WTC11 (cell line): ENCODE results near the gene OASL. TPM values are rescaled to one million over a fixed set of nuclear protein-coding genes. Genes with fewer than 3 reads are reported as not detected.

ENCODE experiments used
- ATAC-seq: fragments of 200-7000 bp; cut with Tn5 transposase; 2 replicates; pipeline ENCODE4 v1.10.0; 2021; ENCODE audit warnings: mild to moderate bottlenecking, moderate library complexity
- CTCF ChIA-PET: fragments of 300-600 bp; sonication (Branson Sonifier 250); formaldehyde crosslinking; loops from one replicate; lab custom pipeline; 2021; ENCODE audit warnings: antibody characterized with exemption; lab: Charles Lee
- POLR2A ChIA-PET: fragments of 350-600 bp; sonication (Branson Sonifier 250); formaldehyde crosslinking; loops from one replicate; lab custom pipeline; 2021; ENCODE audit warnings: antibody characterized with exemption; lab: Charles Lee
- DNase-seq: peaks from one replicate; pipeline ENCODE4 v3.0.0; 2021; ENCODE audit warnings: low spot score
- H3K27ac Mint-ChIP-seq: 2 replicates; pipeline ENCODE4 v1.8.0; 2021; ENCODE audit warnings: mixed read lengths
- H3K27me3 Mint-ChIP-seq: 2 replicates; pipeline ENCODE4 v1.8.0; 2021; ENCODE audit warnings: low read depth, mild to moderate bottlenecking, moderate library complexity, mixed read lengths
- H3K36me3 Mint-ChIP-seq: 2 replicates; pipeline ENCODE4 v1.8.0; 2021; ENCODE audit warnings: mixed read lengths
- H3K4me1 Mint-ChIP-seq: 2 replicates; pipeline ENCODE4 v1.8.0; 2022; ENCODE audit warnings: mixed read lengths
- H3K4me3 Mint-ChIP-seq: 2 replicates; pipeline ENCODE4 v1.8.0; 2021; ENCODE audit warnings: mild to moderate bottlenecking, moderate library complexity, mixed read lengths
- H3K9me3 Mint-ChIP-seq: 2 replicates; pipeline ENCODE4 v1.8.0; 2021; ENCODE audit warnings: mixed read lengths
- AFF4 ChIP-seq: sonication (generic); formaldehyde crosslinking; IDR thresholded peaks from 2 replicates; pipeline ENCODE4 v1.8.1; 2023; ENCODE audit warnings: mild to moderate bottlenecking, missing genetic modification reagents, borderline replicate concordance
- ATF2 ChIP-seq: sonication (generic); formaldehyde crosslinking; IDR thresholded peaks from 2 replicates; pipeline ENCODE4 v1.8.1; 2022; ENCODE audit warnings: low read depth, missing genetic modification reagents, borderline replicate concordance
- E2F4 ChIP-seq: sonication (generic); formaldehyde crosslinking; IDR thresholded peaks from 2 replicates; pipeline ENCODE4 v1.8.1; 2022; ENCODE audit warnings: low read depth, mild to moderate bottlenecking, moderate library complexity, missing genetic modification reagents, borderline replicate concordance
- ESRRA ChIP-seq: sonication (generic); formaldehyde crosslinking; IDR thresholded peaks from 2 replicates; pipeline ENCODE4 v1.8.1; 2022; ENCODE audit warnings: mild to moderate bottlenecking, missing genetic modification reagents, borderline replicate concordance
- FOXJ3 ChIP-seq: sonication (generic); formaldehyde crosslinking; IDR thresholded peaks from 2 replicates; pipeline ENCODE4 v1.9.0; 2021; ENCODE audit warnings: missing genetic modification reagents, mild to moderate bottlenecking, borderline replicate concordance
- FOXK1 ChIP-seq: sonication (generic); formaldehyde crosslinking; IDR thresholded peaks from 2 replicates; pipeline ENCODE4 v1.8.0; 2022; ENCODE audit warnings: mild to moderate bottlenecking, moderate library complexity, missing genetic modification reagents
- GRHL2 ChIP-seq: fragments of 250-450 bp; sonication (Bioruptor Pico); IDR thresholded peaks from 2 replicates; pipeline ENCODE4 v1.8.0; 2022; ENCODE audit warnings: mild to moderate bottlenecking, moderate library complexity; ENCODE audit not compliant: insufficient replicate concordance, severe bottlenecking
- MAX ChIP-seq: sonication (generic); formaldehyde crosslinking; IDR thresholded peaks from 2 replicates; pipeline ENCODE4 v1.8.0; 2022; ENCODE audit warnings: mild to moderate bottlenecking, missing genetic modification reagents
- MYBL2 ChIP-seq: sonication (generic); formaldehyde crosslinking; IDR thresholded peaks from 2 replicates; pipeline ENCODE4 v1.8.1; 2023; ENCODE audit warnings: mild to moderate bottlenecking, moderate library complexity, missing genetic modification reagents
- PRRX2 ChIP-seq: fragments of 250-450 bp; sonication (Bioruptor Pico); IDR thresholded peaks from 2 replicates; pipeline ENCODE4 v1.8.0; 2021; ENCODE audit warnings: mild to moderate bottlenecking
- TP53 ChIP-seq: sonication (generic); formaldehyde crosslinking; IDR thresholded peaks from 2 replicates; pipeline ENCODE4 v1.8.1; 2023; ENCODE audit warnings: mild to moderate bottlenecking, missing genetic modification reagents
- USF2 ChIP-seq: sonication (generic); formaldehyde crosslinking; IDR thresholded peaks from 2 replicates; pipeline ENCODE4 v1.8.1; 2023; ENCODE audit warnings: mild to moderate bottlenecking, missing genetic modification reagents, moderate library complexity
- ZNF317 ChIP-seq: sonication (generic); formaldehyde crosslinking; IDR thresholded peaks from 2 replicates; pipeline ENCODE4 v1.8.1; 2023; ENCODE audit warnings: low read depth, mild to moderate bottlenecking, moderate library complexity, missing genetic modification reagents, borderline replicate concordance
- total RNA-seq: library from RNA; stranded (reverse); gene quantifications from 3 replicates; pipeline ENCODE4 v1.2.3, GENCODE V29; 2021
- TF ChIP-seq, protein P1 (sequence below): fragments of 250-450 bp; sonication (Bioruptor Pico); IDR thresholded peaks from 2 replicates; pipeline ENCODE4 v1.9.0; 2021; ENCODE audit warnings: mild to moderate bottlenecking
- TF ChIP-seq, protein P2 (sequence below): sonication (generic); formaldehyde crosslinking; IDR thresholded peaks from 2 replicates; pipeline ENCODE4 v1.8.0; 2022; ENCODE audit warnings: missing genetic modification reagents
- TF ChIP-seq, protein P3 (sequence below): fragments of 250-450 bp; sonication (Bioruptor Pico); IDR thresholded peaks from 2 replicates; pipeline ENCODE4 v1.9.0; 2021; ENCODE audit warnings: mild to moderate bottlenecking
- TF ChIP-seq, protein P4 (sequence below): sonication (generic); formaldehyde crosslinking; IDR thresholded peaks from 2 replicates; pipeline ENCODE4 v1.8.1; 2022; ENCODE audit warnings: mild to moderate bottlenecking, moderate library complexity, missing genetic modification reagents

OASL gene
- total RNA-seq, 1 experiment from 2014 or later: 0.28 TPM

- TF ChIP-seq ATF2 (CRISPR knock-in tag): no peak
- TF ChIP-seq, protein P1, sequence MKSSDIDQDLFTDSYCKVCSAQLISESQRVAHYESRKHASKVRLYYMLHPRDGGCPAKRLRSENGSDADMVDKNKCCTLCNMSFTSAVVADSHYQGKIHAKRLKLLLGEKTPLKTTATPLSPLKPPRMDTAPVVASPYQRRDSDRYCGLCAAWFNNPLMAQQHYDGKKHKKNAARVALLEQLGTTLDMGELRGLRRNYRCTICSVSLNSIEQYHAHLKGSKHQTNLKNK (CRISPR knock-in tag): no peak
Measured at GRCh38 chr12:121025442-121026226, 13.4 kb downstream of the OASL start (continued).

DNA sequence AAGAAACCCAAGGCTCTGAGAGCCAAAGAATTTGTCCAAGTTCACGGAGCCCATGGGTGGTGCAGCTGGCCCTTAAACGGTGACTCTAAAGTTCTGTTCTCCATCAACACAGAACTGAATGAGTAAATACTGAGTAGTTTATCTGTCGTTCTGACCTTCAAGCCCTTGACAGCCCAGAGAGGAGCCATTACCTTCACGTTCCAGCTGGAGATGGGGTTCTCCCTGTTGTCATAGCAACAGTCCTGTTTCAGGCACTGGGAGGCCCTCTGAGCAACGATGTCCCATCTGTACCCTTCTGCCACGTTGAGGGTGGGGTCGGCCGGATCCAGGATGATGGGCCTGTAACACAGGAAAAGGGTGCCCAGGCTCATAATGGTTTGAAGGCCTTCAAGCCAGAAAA is 15.2 kb downstream of the OASL start:
- no peak overlapping the region for H3K27ac Mint-ChIP-seq
- ChIA-PET CTCF (interaction anchor here (1.1 kb wide), 1 partner anchor 19 kb away, joined by 4 read pairs; no protein-coding TSS in a partner anchor), POLR2A (no interaction called here)
- ATAC-seq (no peak), DNase-seq (no peak)
- H3K36me3 Mint-ChIP-seq: no peaks in the 10 kb centered on the region
- peaks cover 3% of the 10 kb centered on the region; the same call in 1 of the 2 replicates for H3K4me1 Mint-ChIP-seq
- no peak overlapping the region for H3K4me3 Mint-ChIP-seq
- H3K27me3 Mint-ChIP-seq: no peaks in the 10 kb centered on the region; the same call in 1 of the 2 replicates
- no peaks in the 10 kb centered on the region for H3K9me3 Mint-ChIP-seq
- TF ChIP-seq GRHL2 (CRISPR knock-in tag) (no peak), PRRX2 (no peak), ESRRA (CRISPR knock-in tag) (no peak), E2F4 (CRISPR knock-in tag) (no peak), ZNF317 (CRISPR knock-in tag) (no peak), TP53 (CRISPR knock-in tag) (no peak), MYBL2 (CRISPR knock-in tag) (no peak), FOXJ3 (CRISPR knock-in tag) (no peak), MAX (CRISPR knock-in tag) (no peak), AFF4 (no peak), USF2 (CRISPR knock-in tag) (no peak), FOXK1 (no peak)
- TF ChIP-seq, protein P2, sequence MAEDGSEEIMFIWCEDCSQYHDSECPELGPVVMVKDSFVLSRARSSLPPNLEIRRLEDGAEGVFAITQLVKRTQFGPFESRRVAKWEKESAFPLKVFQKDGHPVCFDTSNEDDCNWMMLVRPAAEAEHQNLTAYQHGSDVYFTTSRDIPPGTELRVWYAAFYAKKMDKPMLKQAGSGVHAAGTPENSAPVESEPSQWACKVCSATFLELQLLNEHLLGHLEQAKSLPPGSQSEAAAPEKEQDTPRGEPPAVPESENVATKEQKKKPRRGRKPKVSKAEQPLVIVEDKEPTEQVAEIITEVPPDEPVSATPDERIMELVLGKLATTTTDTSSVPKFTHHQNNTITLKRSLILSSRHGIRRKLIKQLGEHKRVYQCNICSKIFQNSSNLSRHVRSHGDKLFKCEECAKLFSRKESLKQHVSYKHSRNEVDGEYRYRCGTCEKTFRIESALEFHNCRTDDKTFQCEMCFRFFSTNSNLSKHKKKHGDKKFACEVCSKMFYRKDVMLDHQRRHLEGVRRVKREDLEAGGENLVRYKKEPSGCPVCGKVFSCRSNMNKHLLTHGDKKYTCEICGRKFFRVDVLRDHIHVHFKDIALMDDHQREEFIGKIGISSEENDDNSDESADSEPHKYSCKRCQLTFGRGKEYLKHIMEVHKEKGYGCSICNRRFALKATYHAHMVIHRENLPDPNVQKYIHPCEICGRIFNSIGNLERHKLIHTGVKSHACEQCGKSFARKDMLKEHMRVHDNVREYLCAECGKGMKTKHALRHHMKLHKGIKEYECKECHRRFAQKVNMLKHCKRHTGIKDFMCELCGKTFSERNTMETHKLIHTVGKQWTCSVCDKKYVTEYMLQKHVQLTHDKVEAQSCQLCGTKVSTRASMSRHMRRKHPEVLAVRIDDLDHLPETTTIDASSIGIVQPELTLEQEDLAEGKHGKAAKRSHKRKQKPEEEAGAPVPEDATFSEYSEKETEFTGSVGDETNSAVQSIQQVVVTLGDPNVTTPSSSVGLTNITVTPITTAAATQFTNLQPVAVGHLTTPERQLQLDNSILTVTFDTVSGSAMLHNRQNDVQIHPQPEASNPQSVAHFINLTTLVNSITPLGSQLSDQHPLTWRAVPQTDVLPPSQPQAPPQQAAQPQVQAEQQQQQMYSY (CRISPR knock-in tag): no peak
- TF ChIP-seq, protein P3, sequence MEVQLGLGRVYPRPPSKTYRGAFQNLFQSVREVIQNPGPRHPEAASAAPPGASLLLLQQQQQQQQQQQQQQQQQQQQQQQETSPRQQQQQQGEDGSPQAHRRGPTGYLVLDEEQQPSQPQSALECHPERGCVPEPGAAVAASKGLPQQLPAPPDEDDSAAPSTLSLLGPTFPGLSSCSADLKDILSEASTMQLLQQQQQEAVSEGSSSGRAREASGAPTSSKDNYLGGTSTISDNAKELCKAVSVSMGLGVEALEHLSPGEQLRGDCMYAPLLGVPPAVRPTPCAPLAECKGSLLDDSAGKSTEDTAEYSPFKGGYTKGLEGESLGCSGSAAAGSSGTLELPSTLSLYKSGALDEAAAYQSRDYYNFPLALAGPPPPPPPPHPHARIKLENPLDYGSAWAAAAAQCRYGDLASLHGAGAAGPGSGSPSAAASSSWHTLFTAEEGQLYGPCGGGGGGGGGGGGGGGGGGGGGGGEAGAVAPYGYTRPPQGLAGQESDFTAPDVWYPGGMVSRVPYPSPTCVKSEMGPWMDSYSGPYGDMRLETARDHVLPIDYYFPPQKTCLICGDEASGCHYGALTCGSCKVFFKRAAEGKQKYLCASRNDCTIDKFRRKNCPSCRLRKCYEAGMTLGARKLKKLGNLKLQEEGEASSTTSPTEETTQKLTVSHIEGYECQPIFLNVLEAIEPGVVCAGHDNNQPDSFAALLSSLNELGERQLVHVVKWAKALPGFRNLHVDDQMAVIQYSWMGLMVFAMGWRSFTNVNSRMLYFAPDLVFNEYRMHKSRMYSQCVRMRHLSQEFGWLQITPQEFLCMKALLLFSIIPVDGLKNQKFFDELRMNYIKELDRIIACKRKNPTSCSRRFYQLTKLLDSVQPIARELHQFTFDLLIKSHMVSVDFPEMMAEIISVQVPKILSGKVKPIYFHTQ (CRISPR knock-in tag): no peak
- TF ChIP-seq, protein P4, sequence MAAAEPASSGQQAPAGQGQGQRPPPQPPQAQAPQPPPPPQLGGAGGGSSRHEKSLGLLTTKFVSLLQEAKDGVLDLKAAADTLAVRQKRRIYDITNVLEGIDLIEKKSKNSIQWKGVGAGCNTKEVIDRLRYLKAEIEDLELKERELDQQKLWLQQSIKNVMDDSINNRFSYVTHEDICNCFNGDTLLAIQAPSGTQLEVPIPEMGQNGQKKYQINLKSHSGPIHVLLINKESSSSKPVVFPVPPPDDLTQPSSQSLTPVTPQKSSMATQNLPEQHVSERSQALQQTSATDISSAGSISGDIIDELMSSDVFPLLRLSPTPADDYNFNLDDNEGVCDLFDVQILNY (CRISPR knock-in tag): no peak
